Vagina (tissue), 2 donors: Measurements from ENCODE around the gene MRTFA. TPM values are rescaled to one million over a fixed set of nuclear protein-coding genes. Genes with fewer than 3 reads are reported as not detected.

Experiments used
- DNase-seq, 2 donors: peaks; one replicate each; pipeline ENCODE4 v3.0.0-alpha.2; 2017; ENCODE audit errors: extremely low spot score in 2 of 2
- H3K27ac ChIP-seq: fragments of 200-600 bp; sonication (generic); one replicate; pipeline ENCODE4 v1.5.1; 2019
- H3K27me3 ChIP-seq: fragments of 200-600 bp; sonication (generic); one replicate; pipeline ENCODE4 v1.5.1; 2019
- H3K36me3 ChIP-seq, 2 donors: fragments of 200-600 bp; sonication (generic); one replicate each; pipeline ENCODE4 v1.5.1; 2017 to 2019
- H3K4me1 ChIP-seq: fragments of 200-600 bp; sonication (generic); one replicate; pipeline ENCODE4 v1.5.1; 2019
- H3K4me3 ChIP-seq, 2 donors: fragments of 200-600 bp; sonication (generic); 1 replicate in 1 of 2; 2 replicates in 1 of 2; pipeline ENCODE4 v1.5.1; 2016 to 2019
- H3K9me3 ChIP-seq: fragments of 200-600 bp; sonication (generic); one replicate; pipeline ENCODE4 v1.5.1; 2019
- POLR2A ChIP-seq, 2 donors: fragments of 450-650 bp; IDR thresholded peaks; one replicate each; pipeline ENCODE4 v1.6.1; 2017; ENCODE audit warnings: antibody characterized with exemption in 2 of 2, mild to moderate bottlenecking in 2 of 2, moderate library complexity in 2 of 2
- POLR2AphosphoS5 ChIP-seq, 2 donors: sonication (generic); formaldehyde crosslinking; IDR thresholded peaks; one replicate each; pipeline ENCODE4 v1.9.0; 2017; ENCODE audit warnings: antibody characterized with exemption in 2 of 2, mild to moderate bottlenecking in 2 of 2, low read depth in 1 of 2; ENCODE audit not compliant: insufficient read depth in 1 of 2
- intact Hi-C: fragments of 100-400 bp; cut with DNase I; formaldehyde crosslinking; loops from one replicate; pipeline ENCODE4 v1.15.1; 2023
- total RNA-seq: library from RNA; depleted of rRNA; stranded (reverse); fragments of >200 nt; gene quantifications from one replicate; pipeline ENCODE4 v1.2.3, GENCODE V29; 2016
- TF ChIP-seq, protein P1 (sequence below), 3 experiments: fragments of 450-650 bp in 2 of 3; fragments of 200-600 bp in 1 of 3; sonication (generic) in 1 of 3; IDR thresholded peaks; one replicate each; pipeline ENCODE4 v1.5.1; 2017 to 2019; ENCODE audit warnings: antibody characterized with exemption in 3 of 3, mild to moderate bottlenecking in 2 of 3, moderate library complexity in 2 of 3

MRTFA gene
- total RNA-seq, 1 donor from 2014 or later, result 99.4 TPM

DNA sequence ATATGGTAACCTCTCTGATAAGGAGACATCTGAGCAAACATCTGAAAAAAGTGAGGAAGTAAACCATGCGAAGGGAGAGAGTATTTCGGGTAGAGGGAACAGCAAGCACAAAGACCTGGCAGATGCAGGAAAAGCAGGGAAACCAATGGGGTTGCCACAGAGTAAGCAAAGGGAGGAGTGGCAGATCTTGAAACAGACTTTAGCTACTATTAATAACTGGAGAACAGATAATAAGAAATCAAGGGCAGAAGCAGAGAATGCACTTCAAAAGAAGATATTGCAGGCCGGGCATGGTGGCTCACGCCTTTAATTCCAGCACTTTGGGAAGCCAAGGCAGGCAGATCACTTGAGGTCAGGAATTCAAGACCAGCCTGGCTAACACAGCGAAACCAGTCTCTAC, 18.1 kb downstream of the MRTFA start:
- Histone ChIP-seq H3K4me1 (peaks cover 5% of the 10 kb centered on the region), H3K9me3 (no peaks in the 10 kb centered on the region), H3K4me3 (no peak overlapping the region), H3K27ac (no peak overlapping the region), H3K27me3 (no peaks in the 10 kb centered on the region), H3K36me3 (no peaks in the 10 kb centered on the region)
- TF ChIP-seq POLR2AphosphoS5 (IDR thresholded peaks at IDR 0.05; ENCODE audit: insufficient read depth in 1 of 2, low read depth in 1 of 2), result no peak
- TF ChIP-seq POLR2A (IDR thresholded peaks at IDR 0.05), result no peak
- TF ChIP-seq, protein P1, sequence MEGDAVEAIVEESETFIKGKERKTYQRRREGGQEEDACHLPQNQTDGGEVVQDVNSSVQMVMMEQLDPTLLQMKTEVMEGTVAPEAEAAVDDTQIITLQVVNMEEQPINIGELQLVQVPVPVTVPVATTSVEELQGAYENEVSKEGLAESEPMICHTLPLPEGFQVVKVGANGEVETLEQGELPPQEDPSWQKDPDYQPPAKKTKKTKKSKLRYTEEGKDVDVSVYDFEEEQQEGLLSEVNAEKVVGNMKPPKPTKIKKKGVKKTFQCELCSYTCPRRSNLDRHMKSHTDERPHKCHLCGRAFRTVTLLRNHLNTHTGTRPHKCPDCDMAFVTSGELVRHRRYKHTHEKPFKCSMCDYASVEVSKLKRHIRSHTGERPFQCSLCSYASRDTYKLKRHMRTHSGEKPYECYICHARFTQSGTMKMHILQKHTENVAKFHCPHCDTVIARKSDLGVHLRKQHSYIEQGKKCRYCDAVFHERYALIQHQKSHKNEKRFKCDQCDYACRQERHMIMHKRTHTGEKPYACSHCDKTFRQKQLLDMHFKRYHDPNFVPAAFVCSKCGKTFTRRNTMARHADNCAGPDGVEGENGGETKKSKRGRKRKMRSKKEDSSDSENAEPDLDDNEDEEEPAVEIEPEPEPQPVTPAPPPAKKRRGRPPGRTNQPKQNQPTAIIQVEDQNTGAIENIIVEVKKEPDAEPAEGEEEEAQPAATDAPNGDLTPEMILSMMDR (IDR thresholded peaks at IDR 0.05), result no peak
- intact Hi-C loops, result no loop called here
- no peak for DNase-seq

DNA sequence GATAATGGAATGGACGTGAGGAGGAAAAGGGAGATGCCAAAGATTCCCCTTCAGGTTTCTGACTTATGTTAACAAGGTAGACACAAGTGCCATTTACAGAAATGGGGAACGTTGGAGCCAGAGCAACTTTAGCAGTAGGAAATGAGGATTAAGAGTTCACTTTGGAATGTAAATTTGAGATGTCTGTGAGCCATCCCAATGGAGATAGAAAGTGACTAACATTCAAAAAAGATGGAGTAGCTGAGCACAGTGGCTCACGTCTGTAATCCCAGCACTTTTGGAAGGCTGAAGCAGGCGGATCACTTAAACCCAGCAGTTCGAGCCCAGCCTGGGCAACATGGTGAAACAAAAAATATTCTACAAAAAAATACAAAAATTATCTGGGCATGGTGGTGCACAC, 19.9 kb downstream of the MRTFA start:
- no peaks in the 10 kb centered on the region for H3K36me3 ChIP-seq
- no peaks in the 10 kb centered on the region for H3K27me3 ChIP-seq
- intact Hi-C loops, result no loop called here
- no peak overlapping the region for H3K27ac ChIP-seq
- TF ChIP-seq POLR2AphosphoS5 (IDR thresholded peaks at IDR 0.05; ENCODE audit: insufficient read depth in 1 of 2, low read depth in 1 of 2) (no peak), POLR2A (IDR thresholded peaks at IDR 0.05) (no peak)
- TF ChIP-seq, protein P1 (IDR thresholded peaks at IDR 0.05), result no peak
- H3K9me3 ChIP-seq, result no peaks in the 10 kb centered on the region
- H3K4me3 ChIP-seq, result no peak overlapping the region
- DNase-seq, result no peak
- H3K4me1 ChIP-seq, result peaks cover 8% of the 10 kb centered on the region

DNA sequence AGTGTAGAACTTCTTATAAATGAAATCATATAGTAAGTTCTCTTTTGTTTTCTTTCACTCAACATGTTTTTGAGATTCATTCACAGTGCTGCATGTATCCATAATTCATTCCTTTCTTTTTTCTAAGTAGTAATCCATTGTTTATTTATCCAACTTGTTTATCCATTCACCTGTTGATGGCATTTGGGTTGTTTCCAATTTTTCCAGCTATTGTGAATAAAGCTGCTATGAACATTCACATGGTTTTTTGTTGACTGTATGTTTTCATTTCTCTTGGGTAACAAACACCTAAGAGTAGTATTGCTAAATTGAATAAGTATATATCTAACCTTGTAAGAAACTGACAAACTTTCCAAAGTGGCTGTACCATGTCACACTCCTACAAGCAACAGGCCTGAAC, 23.5 kb downstream of the MRTFA start:
- Histone ChIP-seq H3K4me1 (peaks cover 27% of the 10 kb centered on the region), H3K27me3 (no peaks in the 10 kb centered on the region)
- TF ChIP-seq POLR2AphosphoS5 (IDR thresholded peaks at IDR 0.05; ENCODE audit: insufficient read depth in 1 of 2, low read depth in 1 of 2) (no peak), POLR2A (IDR thresholded peaks at IDR 0.05) (no peak)
- TF ChIP-seq, protein P1 (IDR thresholded peaks at IDR 0.05), result no peak

DNA sequence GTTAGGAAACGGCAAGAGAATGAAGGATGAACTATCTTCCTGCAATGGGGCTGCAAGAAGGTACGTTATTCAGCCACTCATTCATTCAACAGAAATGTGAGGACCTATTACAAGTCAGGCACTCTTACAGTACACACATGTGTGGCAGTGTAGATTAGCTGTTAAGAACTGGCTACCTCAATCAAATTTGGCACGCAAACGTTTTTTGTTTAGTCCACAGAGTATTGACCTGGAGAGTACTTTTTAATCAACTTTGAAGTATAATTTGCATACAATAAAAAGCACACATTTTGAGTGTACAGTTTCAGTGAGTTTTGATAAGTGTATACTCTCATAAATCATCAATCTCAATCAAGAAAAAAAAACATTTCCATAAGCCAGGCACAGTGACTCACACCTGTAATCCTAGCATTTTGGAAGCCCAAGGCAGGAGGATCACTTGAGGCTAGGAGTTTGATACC, 24.2 kb downstream of the MRTFA start:
- H3K27me3 ChIP-seq, result no peaks in the 10 kb centered on the region
- intact Hi-C loops, result no loop called here
- peaks cover 34% of the 10 kb centered on the region for H3K4me1 ChIP-seq
- no peak overlapping the region for H3K4me3 ChIP-seq
- H3K36me3 ChIP-seq, result no peaks in the 10 kb centered on the region
- H3K9me3 ChIP-seq, result no peaks in the 10 kb centered on the region
- no peak for DNase-seq
- no peak overlapping the region for H3K27ac ChIP-seq
- no peak for TF ChIP-seq POLR2AphosphoS5 (IDR thresholded peaks at IDR 0.05; ENCODE audit: insufficient read depth in 1 of 2, low read depth in 1 of 2)
- TF ChIP-seq, protein P1 (IDR thresholded peaks at IDR 0.05), result no peak
- TF ChIP-seq POLR2A (IDR thresholded peaks at IDR 0.05), result no peak

More for the DNA sequence above, 23.5 kb downstream of the MRTFA start:
- no peak for DNase-seq
- intact Hi-C loops, result no loop called here
- Histone ChIP-seq H3K9me3 (no peaks in the 10 kb centered on the region), H3K27ac (no peak overlapping the region), H3K36me3 (no peaks in the 10 kb centered on the region), H3K4me3 (no peak overlapping the region)

DNA sequence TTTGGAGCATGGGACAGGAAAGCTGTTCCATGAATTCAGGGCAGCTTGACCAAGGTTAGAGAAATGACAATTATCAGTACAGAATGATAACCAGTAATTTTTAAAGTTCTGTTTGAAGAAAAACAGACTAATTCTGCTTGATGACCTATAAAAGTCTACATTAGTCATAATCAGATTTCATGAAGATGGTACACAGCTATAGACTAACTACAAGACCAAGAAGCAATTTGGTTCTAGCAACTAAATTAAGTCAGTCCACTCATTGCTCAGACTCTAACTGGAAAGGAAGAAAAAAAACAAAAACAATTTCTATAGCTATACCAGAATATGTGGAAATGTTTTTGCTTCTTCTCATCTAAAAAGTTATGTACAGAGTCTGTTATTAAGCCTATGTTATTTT, 24.9 kb downstream of the MRTFA start:
- Histone ChIP-seq H3K4me1 (peaks cover 40% of the 10 kb centered on the region), H3K9me3 (no peaks in the 10 kb centered on the region), H3K27ac (no peak overlapping the region), H3K36me3 (no peaks in the 10 kb centered on the region), H3K27me3 (no peaks in the 10 kb centered on the region), H3K4me3 (no peak overlapping the region)
- TF ChIP-seq POLR2AphosphoS5 (IDR thresholded peaks at IDR 0.05; ENCODE audit: insufficient read depth in 1 of 2, low read depth in 1 of 2) (no peak), POLR2A (IDR thresholded peaks at IDR 0.05) (no peak)
- TF ChIP-seq, protein P1 (IDR thresholded peaks at IDR 0.05), result no peak
- intact Hi-C loops, result no loop called here
- DNase-seq, result no peak
